Panc1 (cell line): Measurements from ENCODE around the gene KRT7. TPM values are rescaled to one million over a fixed set of nuclear protein-coding genes. Genes with fewer than 3 reads are reported as not detected.

ENCODE experiments used
- ATAC-seq: fragments of 200-7000 bp; cut with Tn5 transposase; 2 replicates; pipeline ENCODE4 v1.9.1; 2020; ENCODE audit warnings: mild to moderate bottlenecking, moderate library complexity
- BruUV-seq: library from RNA; stranded (reverse); fragments of 400-500 nt; replicated peaks from 2 replicates; lab custom pipeline; 2021; lab: Mats Ljungman, UMichigan
- CTCF ChIA-PET: fragments of 300-600 bp; sonication (Branson Sonifier 250); formaldehyde crosslinking; loops from one replicate; lab custom pipeline; 2022; ENCODE audit warnings: antibody characterized with exemption; lab: Charles Lee
- POLR2A ChIA-PET: fragments of 300-600 bp; sonication (Branson Sonifier 250); formaldehyde crosslinking; loops from one replicate; lab custom pipeline; 2022; ENCODE audit warnings: antibody characterized with exemption; lab: Charles Lee
- DNase-seq: peaks from one replicate; pipeline ENCODE4 v3.0.0-alpha.2; 2010; ENCODE audit warnings: low read depth, low spot score
- H3K27ac ChIP-seq: 2 replicates; pipeline ENCODE4 v1.5.1; 2011; ENCODE audit warnings: mild to moderate bottlenecking, low read length, inconsistent platforms
- H3K27me3 ChIP-seq: fragments of 200-500 bp; sonication (Bioruptor generic); 2 replicates; pipeline ENCODE4 v1.6.0; 2014; ENCODE audit warnings: low read length, inconsistent platforms; ENCODE audit not compliant: control insufficient read depth, insufficient read depth
- H3K36me3 ChIP-seq: fragments of 200-500 bp; sonication (Bioruptor generic); 2 replicates; pipeline ENCODE4 v1.5.1; 2014; ENCODE audit warnings: inconsistent platforms, mild to moderate bottlenecking, low read length, moderate library complexity; ENCODE audit not compliant: control insufficient read depth, insufficient read depth
- H3K4me1 ChIP-seq: 2 replicates; pipeline ENCODE4 v1.5.1; 2011; ENCODE audit warnings: inconsistent platforms, mild to moderate bottlenecking, low read length, moderate library complexity; ENCODE audit not compliant: control insufficient read depth, insufficient read depth
- H3K4me3 ChIP-seq, 2 experiments: 2 replicates each; pipeline ENCODE4 v1.5.1; 2011 to 2012; ENCODE audit warnings: low read depth in 2 of 2, low read length in 2 of 2, mild to moderate bottlenecking in 2 of 2, inconsistent platforms in 1 of 2, moderate library complexity in 1 of 2
- H3K9me3 ChIP-seq: fragments of 200-500 bp; sonication (Bioruptor generic); 2 replicates; pipeline ENCODE4 v1.5.1; 2014; ENCODE audit warnings: low read depth, mild to moderate bottlenecking, inconsistent platforms, low read length, moderate library complexity; ENCODE audit not compliant: control insufficient read depth, insufficient read depth
- CTCF ChIP-seq: fragments of 450-650 bp; IDR thresholded peaks from 2 replicates; pipeline ENCODE4 v1.5.1; 2017; ENCODE audit warnings: mild to moderate bottlenecking
- POLR2AphosphoS5 ChIP-seq: IDR thresholded peaks from 2 replicates; pipeline ENCODE4 v1.6.1; 2012; ENCODE audit warnings: mild to moderate bottlenecking, low read depth, low read length, moderate library complexity
- REST ChIP-seq, 2 experiments: IDR thresholded peaks; 2 replicates each; pipeline ENCODE4 v1.6.1; 2011 to 2012; ENCODE audit warnings: low read depth in 2 of 2, control low read depth in 1 of 2, low read length in 1 of 2, mild to moderate bottlenecking in 1 of 2, moderate library complexity in 1 of 2; ENCODE audit not compliant: insufficient read depth in 1 of 2
- SIN3A ChIP-seq: IDR thresholded peaks from 2 replicates; pipeline ENCODE4 v1.6.1; 2012; ENCODE audit warnings: low read depth, mild to moderate bottlenecking, low read length, moderate library complexity, borderline replicate concordance; ENCODE audit not compliant: insufficient read depth
- TCF7L2 ChIP-seq: IDR thresholded peaks from 2 replicates; pipeline ENCODE4 v1.6.1; 2011; ENCODE audit warnings: mild to moderate bottlenecking, low read depth, low read length, inconsistent platforms
- in situ Hi-C: cut with HindIII; loops from 2 replicates; pipeline ENCODE4 v1.10.0; 2016; ENCODE audit warnings: low sequenced_read_pairs, low pct_unique_long_range_greater_than_20kb
- intact Hi-C: fragments of 100-400 bp; cut with micrococcal nuclease; formaldehyde crosslinking; loops from one replicate; pipeline ENCODE4 v1.10.0; 2022; ENCODE audit not compliant: unreplicated experiment
- total RNA-seq: library from RNA; stranded (reverse); gene quantifications from one replicate; pipeline ENCODE4 v1.2.1, GENCODE V29; 2021; ENCODE audit not compliant: unreplicated experiment

KRT7 gene
- total RNA-seq, 1 experiment from 2014 or later: 16.8 TPM

- H3K27me3 ChIP-seq: no peaks in the 10 kb centered on the region
- peaks cover 69% of the 10 kb centered on the region for H3K4me1 ChIP-seq
- ChIA-PET POLR2A (interaction anchor here (0.6 kb wide), 1 partner anchor 702 kb away, joined by 6 read pairs; no protein-coding TSS in a partner anchor), CTCF (interaction anchor here (0.7 kb wide), 1 partner anchor 43 kb away, joined by 4 read pairs; no protein-coding TSS in a partner anchor)
- in situ Hi-C loops: no loop called here
- BruUV-seq: no TSS peak
- TF ChIP-seq SIN3A (no peak), TCF7L2 (no peak), REST (IDR thresholded peaks at IDR 0.05; ENCODE audit: insufficient read depth in 1 of 2, low read depth in 2 of 2, low read length in 1 of 2) (no peak), CTCF (no peak), POLR2AphosphoS5 (no peak)
- H3K9me3 ChIP-seq: no peaks in the 10 kb centered on the region
- no peaks in the 10 kb centered on the region for H3K36me3 ChIP-seq
- DNase-seq: no peak
- intact Hi-C loops: no loop called here
- peak overlapping the region; percentile 65 for H3K27ac ChIP-seq
- H3K4me3 ChIP-seq: no peak overlapping the region
- ATAC-seq: no peak
Observed at GRCh38 chr12:52204095-52204930, 28.7 kb upstream of the KRT7 start.

GRCh38 chr12:52204931-52205505 lies 28.0 kb upstream of the KRT7 start:
- no peaks in the 10 kb centered on the region for H3K27me3 ChIP-seq
- H3K27ac ChIP-seq: peak overlapping the region; percentile 65
- in situ Hi-C loops: no loop called here
- ChIA-PET POLR2A (no interaction called here), CTCF (no interaction called here)
- intact Hi-C loops: no loop called here
- no TSS peak for BruUV-seq
- no peak for DNase-seq
- H3K9me3 ChIP-seq: no peaks in the 10 kb centered on the region
- H3K4me1 ChIP-seq: peaks cover 71% of the 10 kb centered on the region
- ATAC-seq: no peak
- TF ChIP-seq POLR2AphosphoS5 (no peak), SIN3A (no peak), CTCF (no peak), REST (IDR thresholded peaks at IDR 0.05; ENCODE audit: insufficient read depth in 1 of 2, low read depth in 2 of 2, low read length in 1 of 2) (no peak), TCF7L2 (no peak)
- no peaks in the 10 kb centered on the region for H3K36me3 ChIP-seq
- no peak overlapping the region for H3K4me3 ChIP-seq
